Left ventricle myocardium inferior (tissue), 1 donor: Measurements from ENCODE around the gene OR2D3. TPM values are rescaled to one million over a fixed set of nuclear protein-coding genes. Genes with fewer than 3 reads are reported as not detected.
A peak's percentile ranks its signal among the peaks of the same experiment; 100 is the strongest.

Experiments
- DNase-seq: peaks from one replicate; pipeline ENCODE4 v3.0.0-alpha.2; 2020
- H3K27ac ChIP-seq: fragments of 200-600 bp; replicated peaks from 2 replicates; pipeline ENCODE4 v1.8.0; 2021
- H3K27me3 ChIP-seq: fragments of 200-600 bp; 2 replicates; pipeline ENCODE4 v1.8.0; 2021; ENCODE audit warnings: low read depth
- H3K36me3 ChIP-seq: fragments of 200-600 bp; 2 replicates; pipeline ENCODE4 v1.8.0; 2021
- H3K4me1 ChIP-seq: fragments of 200-600 bp; 2 replicates; pipeline ENCODE4 v1.8.0; 2021
- H3K4me3 ChIP-seq: fragments of 200-600 bp; 2 replicates; pipeline ENCODE4 v1.8.0; 2021; ENCODE audit warnings: mild to moderate bottlenecking, moderate library complexity
- H3K9me3 ChIP-seq: fragments of 200-600 bp; replicated peaks from 2 replicates; pipeline ENCODE4 v1.8.0; 2021
- intact Hi-C: fragments of 100-400 bp; cut with micrococcal nuclease; formaldehyde crosslinking; loops from one replicate; pipeline ENCODE4 v1.11.0; 2022
- total RNA-seq: library from RNA; stranded (reverse); fragmentation: NEBNext Ultra II Directional; extraction: Animal tissue kit (Norgen Biotek cat#: 25700); gene quantifications from one replicate; pipeline ENCODE4 v1.2.1, GENCODE V29; 2021
- TF ChIP-seq, protein P1 (sequence below): fragments of 200-600 bp; IDR thresholded peaks from 2 replicates; pipeline ENCODE4 v1.8.0; 2021; ENCODE audit warnings: antibody characterized with exemption, mild to moderate bottlenecking, borderline replicate concordance
- donor health status: DM: no; HTN: yes; CAD: no; lungs with severe emphysema.

Gene OR2D3
- total RNA-seq, 1 donor from 2014 or later: not detected

DNA sequence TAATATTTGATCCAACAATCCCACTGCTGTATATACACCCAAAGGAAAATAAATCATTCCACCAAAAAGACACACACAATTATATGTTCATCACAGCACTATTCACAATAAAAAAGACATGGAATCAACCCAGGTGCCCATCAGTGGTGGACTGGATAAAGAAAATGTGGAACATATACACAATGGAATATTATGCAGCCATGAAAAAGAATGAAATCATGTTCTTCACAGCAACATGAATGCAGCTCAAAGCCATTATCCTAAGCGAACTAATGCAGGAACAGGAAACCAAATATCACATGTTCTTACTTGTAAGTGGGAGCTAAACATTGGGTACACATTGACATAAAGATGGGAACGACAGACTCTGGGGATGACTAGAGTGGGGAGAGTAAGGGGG lies 1.1 kb upstream of the OR2D3 start:
- no peak overlapping the region for H3K4me3 ChIP-seq
- H3K27ac ChIP-seq: no peak overlapping the region
- no peak for DNase-seq
- TF ChIP-seq, protein P1, sequence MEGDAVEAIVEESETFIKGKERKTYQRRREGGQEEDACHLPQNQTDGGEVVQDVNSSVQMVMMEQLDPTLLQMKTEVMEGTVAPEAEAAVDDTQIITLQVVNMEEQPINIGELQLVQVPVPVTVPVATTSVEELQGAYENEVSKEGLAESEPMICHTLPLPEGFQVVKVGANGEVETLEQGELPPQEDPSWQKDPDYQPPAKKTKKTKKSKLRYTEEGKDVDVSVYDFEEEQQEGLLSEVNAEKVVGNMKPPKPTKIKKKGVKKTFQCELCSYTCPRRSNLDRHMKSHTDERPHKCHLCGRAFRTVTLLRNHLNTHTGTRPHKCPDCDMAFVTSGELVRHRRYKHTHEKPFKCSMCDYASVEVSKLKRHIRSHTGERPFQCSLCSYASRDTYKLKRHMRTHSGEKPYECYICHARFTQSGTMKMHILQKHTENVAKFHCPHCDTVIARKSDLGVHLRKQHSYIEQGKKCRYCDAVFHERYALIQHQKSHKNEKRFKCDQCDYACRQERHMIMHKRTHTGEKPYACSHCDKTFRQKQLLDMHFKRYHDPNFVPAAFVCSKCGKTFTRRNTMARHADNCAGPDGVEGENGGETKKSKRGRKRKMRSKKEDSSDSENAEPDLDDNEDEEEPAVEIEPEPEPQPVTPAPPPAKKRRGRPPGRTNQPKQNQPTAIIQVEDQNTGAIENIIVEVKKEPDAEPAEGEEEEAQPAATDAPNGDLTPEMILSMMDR: no peak
- intact Hi-C loops: no loop called here
- H3K4me1 ChIP-seq: no peaks in the 10 kb centered on the region
- H3K36me3 ChIP-seq: no peaks in the 10 kb centered on the region
- peaks cover 4% of the 10 kb centered on the region for H3K9me3 ChIP-seq
- H3K27me3 ChIP-seq: no peaks in the 10 kb centered on the region

DNA sequence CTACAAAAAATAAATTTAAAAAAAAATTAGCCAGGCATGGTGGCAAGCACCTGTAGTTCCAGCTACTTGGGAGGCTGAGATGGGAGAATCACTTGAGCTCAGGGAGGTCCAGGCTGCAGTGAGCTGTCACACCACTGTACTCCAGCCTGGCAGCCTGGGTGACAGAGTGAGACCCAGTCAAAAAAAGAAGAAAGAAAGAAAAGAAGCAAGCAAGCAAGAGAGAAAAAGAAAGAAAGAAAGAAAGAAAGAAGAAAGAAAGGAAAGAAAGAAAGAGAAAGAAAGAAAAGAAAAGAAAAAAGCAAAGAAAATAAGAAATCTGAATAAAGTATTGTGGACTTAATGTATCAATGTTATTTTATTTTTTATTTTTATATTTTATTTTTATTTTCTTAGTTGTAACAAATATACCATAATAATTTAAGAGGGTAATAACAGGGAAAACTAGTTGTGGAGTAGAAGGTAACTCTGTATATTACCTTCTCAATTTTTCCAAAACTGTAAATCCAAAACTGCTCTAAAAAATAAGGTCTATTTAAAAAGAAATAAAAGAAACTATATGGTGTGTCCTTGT lies 4.3 kb downstream of the OR2D3 start:
- no peak for DNase-seq
- Histone ChIP-seq H3K36me3 (no peaks in the 10 kb centered on the region), H3K27ac (no peak overlapping the region), H3K4me1 (peaks cover 17% of the 10 kb centered on the region), H3K9me3 (no peaks in the 10 kb centered on the region), H3K4me3 (no peak overlapping the region), H3K27me3 (peaks cover 33% of the 10 kb centered on the region)
- intact Hi-C loops: no loop called here
- TF ChIP-seq, protein P1: no peak

DNA sequence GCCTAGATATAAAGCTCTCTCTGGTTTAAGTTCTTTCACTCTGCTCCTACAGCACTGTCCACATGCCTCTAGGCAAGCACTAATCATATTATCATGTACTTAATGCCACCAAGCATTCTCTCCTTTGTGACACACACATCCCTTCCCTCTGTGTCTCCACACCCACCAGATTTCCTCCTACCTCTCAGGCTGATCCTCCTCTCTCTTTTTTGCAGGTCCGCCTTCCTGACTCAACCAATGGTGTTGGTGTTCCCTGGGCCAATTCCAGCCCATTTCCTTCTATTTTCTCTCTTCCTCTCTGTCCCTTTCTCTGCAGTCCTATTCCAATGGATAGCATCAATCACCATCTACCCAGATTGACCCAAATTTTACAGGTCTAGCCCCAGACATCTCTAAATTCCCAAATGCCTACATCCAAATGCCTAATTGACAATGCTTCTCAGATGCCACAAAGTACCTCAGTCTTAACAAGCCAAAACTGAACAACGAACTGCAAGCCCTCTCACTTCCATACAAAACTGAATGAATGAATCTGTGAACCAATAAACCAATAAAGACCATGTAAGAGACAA lies 4.9 kb downstream of the OR2D3 start:
- TF ChIP-seq, protein P1: no peak
- Histone ChIP-seq H3K27me3 (peaks cover 33% of the 10 kb centered on the region), H3K4me3 (peak overlapping the region; percentile 76), H3K4me1 (peaks cover 17% of the 10 kb centered on the region), H3K36me3 (no peaks in the 10 kb centered on the region), H3K27ac (peak overlapping the region; percentile 43), H3K9me3 (no peaks in the 10 kb centered on the region)
- intact Hi-C loops: no loop called here
- DNase-seq: no peak

DNA sequence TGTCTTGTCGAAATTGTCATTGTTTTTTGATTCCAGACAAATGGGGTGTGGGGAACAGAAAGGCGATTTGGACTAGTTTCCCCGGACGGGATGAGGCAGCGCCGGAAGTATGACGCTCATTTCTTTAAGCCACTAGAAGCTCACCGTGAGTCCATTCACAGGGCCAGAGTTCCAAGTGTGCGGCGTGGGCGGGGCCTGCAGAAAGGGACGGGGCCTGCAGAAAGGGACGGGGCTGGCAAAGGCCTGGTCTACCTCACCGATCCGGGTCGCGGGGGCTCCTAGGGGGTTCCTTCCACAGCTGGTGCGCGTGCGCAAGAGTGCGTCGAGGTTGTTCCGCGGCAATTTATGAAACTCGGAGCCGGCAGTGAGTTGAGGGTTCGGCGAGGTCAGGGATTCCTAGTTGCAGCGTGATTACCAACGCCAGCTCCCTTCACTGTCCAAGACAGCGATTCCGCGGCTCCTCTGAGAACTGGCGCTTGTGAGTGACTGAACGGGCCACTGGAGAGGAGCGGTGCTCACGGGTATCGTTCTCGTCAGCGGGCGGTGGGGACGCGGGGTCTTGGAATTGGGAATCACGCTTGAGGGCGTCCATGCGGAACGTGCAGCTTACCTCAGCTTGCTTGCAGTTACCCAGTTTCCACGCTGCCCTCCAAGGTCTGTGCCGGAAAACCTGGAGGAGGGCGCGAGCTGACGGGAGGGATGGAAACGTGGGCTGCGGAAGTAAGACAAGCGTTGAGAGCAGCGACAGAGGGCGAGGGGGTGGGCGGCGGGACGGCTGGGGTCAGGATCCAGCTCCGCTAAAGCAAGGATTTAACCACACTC lies 5.6 kb downstream of the OR2D3 start, which contains the start of gene ZNF215:
Gene ZNF215 (plus strand): TSS at position 219 of the 822 bp plus-strand sequence. CDS start 5,847 bp downstream, outside the sequence.
- Histone ChIP-seq H3K27ac (peak within 1 kb of the TSS; percentile 43), H3K4me1 (peaks cover 17% of the 10 kb centered on the region)

DNA sequence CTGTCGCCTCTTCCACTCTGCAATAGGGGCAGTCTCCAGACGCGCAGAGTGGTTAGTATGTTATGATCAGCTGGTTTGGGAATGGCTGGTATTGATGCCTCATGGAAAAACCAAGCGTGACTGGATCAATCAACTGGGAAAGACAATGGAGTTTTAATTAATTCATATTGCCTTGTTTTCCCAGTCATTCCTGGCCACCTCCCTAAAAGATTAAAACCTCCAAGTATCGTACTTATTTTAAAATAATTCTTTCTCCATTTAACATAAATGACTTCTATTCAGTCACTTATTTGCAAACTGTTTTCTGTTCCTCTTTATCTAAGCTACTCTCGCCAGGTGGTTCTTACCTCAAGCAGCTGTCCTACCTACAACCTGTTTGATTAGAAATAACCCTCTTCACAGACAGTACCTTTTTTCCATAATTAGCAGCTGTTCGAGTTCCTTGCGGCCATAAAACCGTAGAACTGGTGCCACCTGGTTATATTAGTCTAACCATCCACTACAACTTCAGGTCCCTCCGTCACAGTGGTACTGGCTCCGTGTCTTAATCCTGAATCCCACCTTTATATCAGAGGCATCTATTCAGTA lies 6.3 kb downstream of the OR2D3 start:
- no peaks in the 10 kb centered on the region for H3K9me3 ChIP-seq
- H3K27me3 ChIP-seq: peaks cover 33% of the 10 kb centered on the region
- peak overlapping the region; percentile 43 for H3K27ac ChIP-seq
- no peak for DNase-seq
- peaks cover 17% of the 10 kb centered on the region for H3K4me1 ChIP-seq
- peak overlapping the region; percentile 76 for H3K4me3 ChIP-seq
- TF ChIP-seq, protein P1: no peak
- no peaks in the 10 kb centered on the region for H3K36me3 ChIP-seq
- intact Hi-C loops: no loop called here

More for the DNA sequence above, 5.6 kb downstream of the OR2D3 start, which contains the start of gene ZNF215:
- intact Hi-C loops: no loop called here
- peaks cover 33% of the 10 kb centered on the region for H3K27me3 ChIP-seq
- TF ChIP-seq, protein P1: no peak
- peak within 1 kb of the TSS; percentile 76 for H3K4me3 ChIP-seq
- H3K36me3 ChIP-seq: no peaks in the 10 kb centered on the region
- peak; percentile 72 for DNase-seq
- H3K9me3 ChIP-seq: no peaks in the 10 kb centered on the region
